ENCODE results near the gene COMT. TPM values are rescaled to one million over a fixed set of nuclear protein-coding genes. Genes with fewer than 3 reads are reported as not detected.

COMT gene
- total RNA-seq, 6 experiments from 2014 or later: 215 to 306 (median 234) TPM

GRCh38 chr22:19981961-19982920 lies 40.7 kb downstream of the COMT start:
- DNase-seq: no peak
- Mint-ChIP-seq H3K4me3 (no peak overlapping the region), H3K27me3 (ENCODE audit: insufficient read depth) (peaks cover 4% of the 10 kb centered on the region; the same call in 1 of the 2 replicates), H3K9me3 (no peaks in the 10 kb centered on the region), H3K27ac (no peak overlapping the region), H3K4me1 (ENCODE audit: low read depth) (peaks cover 16% of the 10 kb centered on the region), H3K36me3 (ENCODE audit: low read depth) (no peaks in the 10 kb centered on the region)
- TF ChIP-seq CTCF (IDR thresholded peaks at IDR 0.05): no peak

- H3K4me3 Mint-ChIP-seq: no peak overlapping the region
- no peak overlapping the region; the same call in 1 of the 2 replicates for H3K27ac Mint-ChIP-seq
- no peak for DNase-seq
- no peaks in the 10 kb centered on the region for H3K9me3 Mint-ChIP-seq
- TF ChIP-seq CTCF (IDR thresholded peaks at IDR 0.05): no peak
- peaks cover 4% of the 10 kb centered on the region; the same call in 1 of the 2 replicates for H3K27me3 Mint-ChIP-seq (ENCODE audit: insufficient read depth)
- H3K36me3 Mint-ChIP-seq (ENCODE audit: low read depth): no peaks in the 10 kb centered on the region
- peaks cover 16% of the 10 kb centered on the region for H3K4me1 Mint-ChIP-seq (ENCODE audit: low read depth)
Measured at GRCh38 chr22:19982991-19983578, 41.5 kb downstream of the COMT start.

- no peaks in the 10 kb centered on the region for H3K36me3 Mint-ChIP-seq (ENCODE audit: low read depth)
- H3K9me3 Mint-ChIP-seq: no peaks in the 10 kb centered on the region
- H3K27me3 Mint-ChIP-seq (ENCODE audit: insufficient read depth): peaks cover 4% of the 10 kb centered on the region; the same call in 1 of the 2 replicates
- peaks cover 16% of the 10 kb centered on the region for H3K4me1 Mint-ChIP-seq (ENCODE audit: low read depth)
- no peak for TF ChIP-seq CTCF (IDR thresholded peaks at IDR 0.05)
- no peak for DNase-seq
- H3K4me3 Mint-ChIP-seq: no peak overlapping the region
- peak overlapping the region; percentile 38; the same call in 1 of the 2 replicates for H3K27ac Mint-ChIP-seq
Measured at GRCh38 chr22:19983741-19984140, 42.2 kb downstream of the COMT start.

GRCh38 chr22:19984201-19984753 lies 42.7 kb downstream of the COMT start:
- TF ChIP-seq CTCF (IDR thresholded peaks at IDR 0.05): no peak
- H3K4me1 Mint-ChIP-seq (ENCODE audit: low read depth): peaks cover 16% of the 10 kb centered on the region
- no peaks in the 10 kb centered on the region for H3K9me3 Mint-ChIP-seq
- H3K36me3 Mint-ChIP-seq (ENCODE audit: low read depth): no peaks in the 10 kb centered on the region
- peak overlapping the region; percentile 38; the same call in 1 of the 2 replicates for H3K27ac Mint-ChIP-seq
- DNase-seq: peak; percentile 73
- H3K4me3 Mint-ChIP-seq: no peak overlapping the region
- peaks cover 4% of the 10 kb centered on the region; the same call in 1 of the 2 replicates for H3K27me3 Mint-ChIP-seq (ENCODE audit: insufficient read depth)

- no peak overlapping the region for H3K4me3 Mint-ChIP-seq
- peaks cover 16% of the 10 kb centered on the region for H3K4me1 Mint-ChIP-seq (ENCODE audit: low read depth)
- H3K36me3 Mint-ChIP-seq (ENCODE audit: low read depth): no peaks in the 10 kb centered on the region
- DNase-seq: no peak
- H3K27ac Mint-ChIP-seq: no peak overlapping the region
- TF ChIP-seq CTCF (IDR thresholded peaks at IDR 0.05): no peak
- H3K9me3 Mint-ChIP-seq: no peaks in the 10 kb centered on the region
- peaks cover 6% of the 10 kb centered on the region; the same call in 1 of the 2 replicates for H3K27me3 Mint-ChIP-seq (ENCODE audit: insufficient read depth)
Measured at GRCh38 chr22:19984851-19985811, 43.6 kb downstream of the COMT start.
